ENCODE data around the gene RNF214.

DNA sequence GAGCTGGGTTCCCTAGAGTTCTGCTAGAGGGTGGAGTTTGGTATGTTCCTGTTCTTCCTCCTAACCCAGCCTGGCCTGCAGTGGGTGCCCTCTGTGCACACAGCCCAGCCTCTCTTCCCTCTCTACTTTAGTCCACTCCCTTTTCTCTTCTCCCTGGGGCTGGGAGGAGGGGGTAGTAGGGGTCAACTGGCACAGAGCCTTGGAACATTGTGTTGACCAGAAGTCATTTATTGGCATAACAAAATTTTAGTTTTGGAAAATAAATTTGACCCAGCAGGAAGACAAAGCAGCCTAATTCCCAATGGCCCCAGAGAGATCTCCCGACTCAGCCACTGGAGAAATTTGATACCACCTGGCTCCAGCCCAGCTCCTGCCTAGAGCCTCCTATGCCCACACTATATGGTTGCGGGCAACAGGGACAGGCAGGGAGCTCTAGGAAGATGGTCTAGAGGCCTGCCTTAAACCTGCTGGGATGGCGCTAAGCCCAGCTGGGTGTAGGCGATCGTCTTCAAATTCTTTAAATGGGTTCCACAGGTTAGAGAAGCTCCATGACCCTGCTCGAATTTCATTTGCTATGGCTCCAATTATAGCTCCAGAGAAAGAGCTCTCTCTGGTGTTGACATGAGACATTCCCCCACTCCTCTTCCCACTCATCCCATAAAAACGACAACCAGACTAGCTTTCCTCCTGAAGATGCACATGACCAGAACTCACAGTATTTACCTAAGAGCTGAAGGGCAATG lies 10.5 kb upstream of the RNF214 start:
- TF ChIP-seq, protein P1, sequence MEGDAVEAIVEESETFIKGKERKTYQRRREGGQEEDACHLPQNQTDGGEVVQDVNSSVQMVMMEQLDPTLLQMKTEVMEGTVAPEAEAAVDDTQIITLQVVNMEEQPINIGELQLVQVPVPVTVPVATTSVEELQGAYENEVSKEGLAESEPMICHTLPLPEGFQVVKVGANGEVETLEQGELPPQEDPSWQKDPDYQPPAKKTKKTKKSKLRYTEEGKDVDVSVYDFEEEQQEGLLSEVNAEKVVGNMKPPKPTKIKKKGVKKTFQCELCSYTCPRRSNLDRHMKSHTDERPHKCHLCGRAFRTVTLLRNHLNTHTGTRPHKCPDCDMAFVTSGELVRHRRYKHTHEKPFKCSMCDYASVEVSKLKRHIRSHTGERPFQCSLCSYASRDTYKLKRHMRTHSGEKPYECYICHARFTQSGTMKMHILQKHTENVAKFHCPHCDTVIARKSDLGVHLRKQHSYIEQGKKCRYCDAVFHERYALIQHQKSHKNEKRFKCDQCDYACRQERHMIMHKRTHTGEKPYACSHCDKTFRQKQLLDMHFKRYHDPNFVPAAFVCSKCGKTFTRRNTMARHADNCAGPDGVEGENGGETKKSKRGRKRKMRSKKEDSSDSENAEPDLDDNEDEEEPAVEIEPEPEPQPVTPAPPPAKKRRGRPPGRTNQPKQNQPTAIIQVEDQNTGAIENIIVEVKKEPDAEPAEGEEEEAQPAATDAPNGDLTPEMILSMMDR (IDR thresholded peaks at IDR 0.05): no peak
- TF ChIP-seq POLR2A (IDR thresholded peaks at IDR 0.05): no peak
